Suprapubic skin (tissue), 4 donors: ENCODE results near the gene TRIL.

ENCODE experiments used
- CTCF ChIP-seq, 2 donors: fragments of 200-600 bp in 1 of 2; fragments of 450-650 bp in 1 of 2; sonication (generic) in 1 of 2; IDR thresholded peaks; one replicate each; pipeline ENCODE4 v1.5.1; 2016 to 2019; ENCODE audit warnings: antibody characterized with exemption in 2 of 2, mild to moderate bottlenecking in 1 of 2, moderate library complexity in 1 of 2
- POLR2A ChIP-seq, 2 donors: fragments of 450-650 bp; IDR thresholded peaks; one replicate each; pipeline ENCODE4 v1.6.1; 2017; ENCODE audit warnings: antibody characterized with exemption in 2 of 2, mild to moderate bottlenecking in 2 of 2, moderate library complexity in 2 of 2
- POLR2AphosphoS5 ChIP-seq, 3 donors: sonication (generic); formaldehyde crosslinking; IDR thresholded peaks; one replicate each; pipeline ENCODE4 v1.6.1; 2017; ENCODE audit warnings: antibody characterized with exemption in 3 of 3

GRCh38 chr7:28955356-28955717 lies 2.8 kb downstream of the TRIL start:
- TF ChIP-seq CTCF (IDR thresholded peaks at IDR 0.05) (no peak), POLR2AphosphoS5 (IDR thresholded peaks at IDR 0.05) (no peak), POLR2A (IDR thresholded peaks at IDR 0.05) (no peak)
